HG03025 (cell line): ENCODE results near the gene EEF2K.
"Not testable (repeated sequence)": the region's sequence is repeated elsewhere in the genome, so short reads cannot be mapped to it uniquely, and the experiment has no call there.

Experiments used
- ATAC-seq: cut with Tn5 transposase; IDR thresholded peaks from one replicate; pipeline ENCODE4 v1.9.1; 2021; ENCODE audit warnings: mild to moderate bottlenecking, moderate library complexity; ENCODE audit not compliant: unreplicated experiment, low FRiP score

Gene EEF2K

DNA sequence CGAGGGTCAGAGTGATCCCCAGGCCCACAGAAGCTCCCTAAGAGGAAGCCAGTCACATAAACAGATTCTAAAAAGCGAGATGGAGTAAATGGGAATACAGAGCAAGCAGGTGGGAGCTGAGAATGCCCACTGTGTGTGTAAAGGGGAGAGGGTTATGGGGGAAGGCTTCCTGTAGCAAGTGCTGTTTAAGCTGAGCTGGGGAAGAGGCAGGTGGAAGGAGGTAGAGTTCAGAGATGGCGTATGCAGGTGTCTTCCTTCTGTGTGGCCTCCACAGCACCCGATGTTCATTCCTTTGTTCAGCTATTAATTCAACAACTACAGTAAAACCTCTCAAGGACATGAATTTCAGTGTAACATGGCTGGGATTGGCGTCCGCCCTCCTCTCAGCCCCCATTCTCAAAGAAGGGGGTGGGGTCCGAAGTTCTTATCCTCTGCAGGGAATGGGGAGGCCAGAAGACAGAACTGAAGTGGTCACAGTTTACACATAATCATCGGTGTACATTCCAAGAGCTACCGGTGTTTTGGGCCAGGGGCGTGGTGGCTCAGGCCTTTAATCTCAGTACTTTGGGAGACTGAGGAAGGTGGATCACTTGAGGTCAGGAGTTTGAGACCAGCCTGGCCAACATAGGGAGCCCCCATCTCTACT is 1.8 kb downstream of the EEF2K start:
- no peak for ATAC-seq

DNA sequence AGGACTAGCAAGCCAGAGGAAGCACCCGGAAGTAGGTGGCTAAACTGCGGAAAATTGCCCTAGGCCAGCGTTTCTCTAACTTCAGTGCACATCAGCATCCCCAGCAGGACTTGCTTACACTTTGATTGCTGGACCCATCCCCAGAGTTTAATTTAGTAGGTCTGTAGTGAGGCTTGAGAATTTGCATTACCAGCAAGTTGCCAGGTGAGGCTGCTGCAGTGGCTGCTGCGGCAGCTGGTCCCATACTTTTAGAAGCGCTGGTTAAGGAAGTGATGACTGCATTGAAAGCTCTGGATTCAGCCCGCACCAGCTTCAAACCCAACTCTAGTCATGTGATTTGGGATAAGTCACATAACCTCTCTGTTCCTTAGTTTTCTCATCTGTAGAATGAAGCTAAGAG is 4.2 kb downstream of the EEF2K start:
- ATAC-seq, result no peak

DNA sequence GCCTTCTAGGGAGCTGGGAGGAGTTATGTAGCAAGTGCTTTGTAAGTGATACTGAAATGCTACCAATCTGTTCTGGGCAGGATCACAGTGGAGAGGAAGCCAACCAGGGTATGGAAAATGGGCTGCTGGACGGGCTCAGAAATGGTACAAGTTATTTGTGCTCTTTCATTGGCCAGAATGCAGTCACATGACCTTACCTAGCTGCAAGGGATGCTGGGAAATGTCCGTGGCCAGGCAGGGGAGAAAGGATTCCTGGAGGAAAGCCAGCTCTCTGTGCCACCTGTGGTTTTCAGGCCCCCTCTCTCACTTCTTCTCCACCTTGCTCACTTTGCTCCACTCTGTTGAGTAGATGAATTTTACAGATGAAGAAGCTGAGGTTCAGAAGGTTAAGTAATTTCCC is 4.8 kb downstream of the EEF2K start:
- ATAC-seq, result no peak

DNA sequence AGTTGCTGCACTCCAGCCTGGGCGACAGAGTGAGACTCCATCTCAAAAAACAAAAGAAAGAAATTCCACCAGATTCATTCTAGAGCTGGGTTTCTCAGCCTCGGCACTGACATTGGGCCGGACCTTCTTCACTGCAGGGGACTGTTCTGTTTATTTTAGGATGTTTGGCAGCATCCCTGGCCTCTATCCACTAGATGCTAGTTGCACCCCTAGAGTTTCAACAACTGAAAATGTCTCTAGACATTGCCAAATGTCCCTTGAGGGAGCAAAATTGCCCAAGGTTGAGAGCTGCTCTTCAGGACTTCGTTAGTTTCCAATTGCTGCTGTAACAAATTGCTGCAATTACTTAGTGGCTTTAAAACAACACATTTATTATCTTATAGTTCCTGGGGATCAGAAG is 7.2 kb downstream of the EEF2K start:
- no peak for ATAC-seq

DNA sequence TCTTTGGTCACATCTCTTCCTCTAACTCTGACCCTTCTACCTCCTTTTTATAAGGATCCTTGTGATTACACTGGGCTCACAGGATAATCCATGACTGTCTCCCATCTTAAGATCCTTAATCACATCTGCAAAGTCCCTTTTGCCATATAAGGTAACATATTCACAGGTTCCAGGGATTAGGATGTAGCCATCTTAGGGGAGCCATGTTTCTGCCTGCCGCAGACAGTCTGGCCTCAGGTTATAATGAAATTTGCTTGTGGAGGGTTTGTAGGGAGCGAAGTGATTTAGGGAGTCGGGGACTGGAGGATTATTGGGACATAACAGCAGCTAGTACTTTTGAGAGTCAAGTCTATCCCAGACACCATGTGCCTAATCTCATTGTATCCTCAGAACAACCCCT is 7.7 kb downstream of the EEF2K start:
- ATAC-seq, result no peak

DNA sequence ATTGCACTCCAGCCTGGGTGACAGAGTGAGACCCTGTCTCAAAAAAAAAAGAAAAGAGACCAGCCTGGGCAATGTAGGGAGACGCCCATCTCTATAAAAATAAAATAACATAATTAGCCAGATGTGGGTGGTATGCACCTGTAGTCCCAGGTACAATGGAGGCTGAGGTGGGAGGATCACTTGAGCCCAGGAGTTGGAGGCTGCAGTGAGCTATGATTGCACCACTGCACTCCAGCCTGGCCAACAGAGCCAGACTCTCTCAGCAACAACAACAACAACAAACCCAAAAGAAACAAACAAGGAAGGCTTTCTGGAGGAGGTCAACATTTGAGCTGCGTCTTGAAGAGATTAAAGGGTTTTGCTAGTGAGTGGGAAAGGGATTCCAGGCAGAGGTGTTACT is 8.3 kb downstream of the EEF2K start:
- no peak for ATAC-seq

DNA sequence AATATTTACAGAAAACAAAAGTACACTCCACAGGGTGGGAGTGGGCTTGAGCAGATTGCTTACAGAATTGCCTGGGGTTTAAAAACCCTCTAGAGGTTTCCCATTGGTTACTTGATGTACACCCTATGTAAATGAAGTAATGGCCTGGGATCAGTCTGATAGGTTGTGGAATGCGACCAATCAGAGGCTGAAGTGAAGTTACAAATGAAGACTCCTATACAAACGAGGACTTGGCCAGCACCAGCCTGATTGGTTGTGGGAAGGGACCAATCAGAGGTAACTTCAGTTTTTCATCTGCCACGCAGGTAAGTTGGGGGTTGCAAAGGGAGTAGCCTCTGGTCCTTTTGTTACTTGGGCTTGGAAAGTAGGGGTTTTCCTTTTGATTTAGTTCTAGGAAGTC is 8.8 kb downstream of the EEF2K start:
- no peak for ATAC-seq

DNA sequence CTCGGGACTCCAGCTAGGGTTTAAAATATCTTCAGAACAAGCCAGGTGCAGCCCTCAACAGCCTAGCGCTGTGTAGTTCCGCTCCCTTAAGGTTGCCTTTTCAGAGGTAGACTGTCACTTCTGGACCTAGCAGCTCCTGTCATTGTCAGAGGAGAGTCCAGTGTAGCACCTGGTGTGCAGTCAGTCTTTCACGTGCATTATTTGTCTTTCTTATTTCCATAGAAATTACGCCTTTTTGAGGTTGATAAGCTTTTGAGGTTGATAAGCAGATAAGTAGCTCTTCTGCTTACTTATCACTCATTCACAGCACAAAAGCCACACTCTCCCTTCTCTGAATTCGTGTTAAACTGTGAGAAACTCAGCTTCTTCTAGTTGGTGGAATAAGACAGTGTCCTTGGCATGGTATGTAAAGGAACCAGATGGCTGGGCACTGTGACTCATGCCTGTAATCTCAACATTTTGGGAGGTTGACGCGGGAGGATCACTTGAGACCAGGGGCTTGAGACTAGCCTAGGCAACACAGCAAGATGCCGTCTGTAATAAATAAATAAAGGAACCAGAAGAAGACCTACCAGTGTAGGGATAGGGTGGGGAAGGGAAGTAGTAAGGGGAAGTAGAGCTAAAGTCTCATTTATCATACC is 10.2 kb downstream of the EEF2K start:
- no peak for ATAC-seq

DNA sequence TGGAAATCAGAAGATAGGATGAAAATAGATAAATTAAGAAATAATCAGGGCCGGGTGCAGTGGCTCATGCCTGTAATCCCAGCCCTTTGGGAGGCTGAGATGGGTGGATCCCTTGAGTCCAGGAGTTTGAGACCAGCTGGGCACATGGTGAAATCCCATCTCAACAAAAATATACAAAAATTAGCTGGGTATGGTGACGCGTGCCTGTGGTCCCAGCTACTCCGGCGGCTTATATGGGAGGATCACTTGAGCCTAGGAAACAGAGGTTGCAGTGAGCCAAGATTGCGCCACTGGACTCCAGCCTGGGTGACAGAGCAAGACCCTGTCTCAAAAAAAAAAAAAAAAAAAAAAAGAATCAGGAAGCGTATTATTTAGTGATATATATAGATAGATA is 10.8 kb downstream of the EEF2K start:
- not testable (repeated sequence) for ATAC-seq

DNA sequence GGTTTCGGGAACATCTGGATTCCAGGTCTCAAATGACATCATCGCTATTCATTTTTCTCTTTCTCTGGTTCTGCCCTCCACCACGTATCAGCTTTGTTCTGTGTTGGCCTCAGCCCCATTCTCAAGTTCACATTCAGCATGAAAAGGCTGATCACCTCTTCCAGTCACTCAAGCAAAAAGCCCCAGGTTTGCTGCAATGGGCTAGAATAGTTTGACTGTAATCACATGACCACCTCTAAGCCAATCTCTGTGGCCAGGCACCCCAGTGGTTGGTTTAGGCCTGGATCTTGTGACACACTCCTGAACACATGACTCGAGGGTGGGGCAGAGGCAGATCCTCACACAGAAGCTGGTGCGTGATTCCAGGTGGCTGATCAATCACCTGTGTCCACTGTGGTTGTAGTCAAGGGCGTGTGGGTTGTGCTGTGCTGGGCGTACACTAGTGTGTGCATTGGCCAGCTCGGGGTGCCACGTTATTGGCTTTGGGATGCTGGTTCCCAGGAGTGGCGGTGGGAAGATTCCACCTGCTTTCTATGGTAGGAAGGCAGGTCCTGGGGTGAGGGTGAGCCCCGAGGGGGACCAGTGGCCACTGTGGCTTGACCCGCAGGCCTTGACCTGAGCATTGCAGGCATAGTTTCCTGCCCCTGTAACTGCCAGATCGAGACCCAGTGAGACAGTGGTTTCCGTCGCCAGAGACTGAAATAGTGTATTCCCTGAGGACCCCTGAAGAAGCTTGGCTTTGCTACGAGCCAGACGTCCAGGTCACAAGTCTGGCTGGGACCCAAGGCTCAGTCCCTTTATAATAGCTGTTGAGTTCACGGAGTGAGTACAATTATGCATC is 12.0 kb downstream of the EEF2K start:
- ATAC-seq, result no peak

DNA sequence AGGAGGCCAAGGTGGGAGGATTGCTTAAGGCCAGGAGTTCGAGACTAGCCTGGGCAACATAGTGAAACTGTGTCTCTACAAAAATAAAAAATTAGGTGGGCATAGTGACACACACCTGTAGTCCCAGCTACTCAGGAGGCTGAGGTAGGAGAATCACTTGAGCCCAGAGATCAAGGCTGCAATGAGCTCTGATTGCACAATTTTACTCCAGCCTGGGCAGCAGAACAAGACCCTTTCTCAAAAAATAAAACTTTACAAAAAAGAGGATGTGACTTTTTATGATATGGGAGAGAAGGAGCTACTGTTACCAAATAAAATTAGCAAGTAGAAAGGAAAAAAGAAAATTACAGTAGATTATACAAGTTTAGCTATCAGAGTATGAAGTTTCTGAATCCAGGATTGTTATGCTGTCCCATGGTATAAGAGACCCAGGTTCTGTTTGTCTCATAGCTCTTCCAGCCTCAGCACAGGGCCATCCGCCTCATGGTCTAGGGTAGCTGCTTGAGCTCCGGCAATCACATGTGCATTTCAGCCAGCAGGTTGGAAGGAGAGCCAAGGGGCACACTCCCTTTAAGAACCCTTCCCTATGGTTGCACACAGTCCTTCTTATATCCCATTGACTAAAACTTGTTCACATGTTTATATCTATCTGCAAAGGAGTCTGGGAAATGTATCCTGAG is 13.5 kb downstream of the EEF2K start:
- no peak for ATAC-seq

DNA sequence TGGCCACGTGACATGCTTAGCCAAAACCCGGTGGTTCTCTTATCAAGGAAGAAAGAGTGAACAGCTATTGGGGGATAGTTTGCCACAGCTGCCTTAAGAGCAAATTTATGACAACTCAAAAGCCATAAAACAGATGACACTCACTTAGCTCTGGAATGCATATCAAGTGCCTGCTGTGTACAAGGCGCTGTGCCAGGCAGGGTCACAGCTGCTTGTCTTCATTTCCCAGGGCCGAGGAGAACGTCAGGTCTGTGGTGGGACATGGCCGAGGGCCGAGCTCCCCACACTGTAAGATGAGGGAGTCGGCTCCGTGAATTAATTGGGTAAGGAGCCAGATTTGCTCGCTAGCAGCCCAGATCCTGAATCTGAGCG is 14.0 kb downstream of the EEF2K start:
- ATAC-seq, result no peak

DNA sequence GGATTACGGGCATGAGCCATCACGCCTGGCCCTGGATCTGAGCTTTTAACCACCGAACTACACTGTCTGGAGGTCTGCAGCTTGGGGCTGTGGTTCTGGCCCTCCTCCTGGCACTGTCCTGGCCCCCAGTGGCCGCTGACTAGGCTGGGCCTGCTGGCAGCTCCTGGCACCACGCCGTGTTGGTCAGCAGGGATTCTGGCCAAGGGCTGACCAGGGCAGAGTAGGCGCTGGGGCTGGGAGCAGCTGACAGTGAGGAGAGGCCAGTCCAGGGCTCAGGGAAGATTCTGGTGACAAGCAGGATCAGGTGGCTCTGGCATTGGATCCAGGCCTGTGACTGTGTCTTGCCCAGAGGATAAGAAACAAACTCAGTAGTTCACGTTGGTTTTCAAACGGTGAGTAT is 14.6 kb downstream of the EEF2K start:
- ATAC-seq, result no peak

DNA sequence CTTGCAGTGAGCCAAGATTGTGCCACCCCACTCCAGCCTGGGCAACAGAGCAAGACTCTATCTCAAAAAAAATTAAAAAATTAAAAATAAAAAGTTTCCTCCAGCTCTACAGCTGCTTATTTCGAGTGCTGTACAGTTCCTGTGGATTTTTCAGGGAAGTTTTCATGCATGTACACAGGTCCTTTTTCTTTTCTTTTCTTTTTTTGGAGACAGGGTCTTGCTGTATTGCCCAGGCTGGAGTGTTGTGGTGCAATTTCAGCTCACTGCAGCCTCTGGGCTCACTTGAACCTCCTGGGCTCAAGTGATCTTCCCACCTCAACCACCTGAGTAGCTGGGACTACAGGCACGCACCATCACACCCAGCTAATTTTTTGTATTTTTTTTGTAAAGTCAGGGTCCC is 15.9 kb downstream of the EEF2K start:
- no peak for ATAC-seq

DNA sequence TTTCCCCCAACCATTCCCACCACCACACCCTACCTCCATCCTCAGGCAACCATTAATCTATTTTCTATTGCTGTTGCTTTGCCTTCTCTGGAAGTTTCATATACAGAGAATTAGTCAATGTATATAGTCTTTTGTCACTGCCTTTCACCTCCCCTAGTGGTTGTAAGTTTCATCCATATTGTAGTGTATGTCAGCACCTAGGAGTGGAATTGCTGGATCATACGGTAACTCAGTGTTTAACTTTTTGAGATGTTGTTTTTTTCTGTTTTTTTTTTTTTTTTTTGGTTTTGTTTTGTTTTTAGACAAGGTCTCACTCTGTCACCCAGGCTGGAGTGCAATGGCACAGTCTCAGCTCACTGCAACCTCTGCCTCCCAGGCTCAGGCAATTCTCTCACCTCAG is 16.9 kb downstream of the EEF2K start:
- no peak for ATAC-seq

DNA sequence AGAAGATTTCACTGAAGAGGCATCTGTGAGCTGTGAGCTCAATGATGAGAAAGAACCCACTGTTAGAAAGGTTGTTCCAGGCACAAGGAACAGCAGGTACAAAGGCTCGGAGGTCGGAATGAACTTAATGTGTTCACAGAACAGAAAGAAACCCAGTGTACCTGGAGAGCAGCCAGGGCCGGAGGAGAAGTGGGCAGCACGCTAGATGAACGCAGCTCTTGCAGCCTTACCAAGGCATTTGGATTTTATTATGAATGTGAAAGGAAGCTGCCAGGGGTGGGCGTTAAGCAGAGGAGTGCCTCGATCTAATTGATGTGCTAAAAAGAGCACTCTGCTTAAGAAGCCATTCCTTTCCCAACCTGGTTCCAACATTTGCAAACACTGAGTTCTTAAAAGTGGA is 19.0 kb downstream of the EEF2K start:
- no peak for ATAC-seq

DNA sequence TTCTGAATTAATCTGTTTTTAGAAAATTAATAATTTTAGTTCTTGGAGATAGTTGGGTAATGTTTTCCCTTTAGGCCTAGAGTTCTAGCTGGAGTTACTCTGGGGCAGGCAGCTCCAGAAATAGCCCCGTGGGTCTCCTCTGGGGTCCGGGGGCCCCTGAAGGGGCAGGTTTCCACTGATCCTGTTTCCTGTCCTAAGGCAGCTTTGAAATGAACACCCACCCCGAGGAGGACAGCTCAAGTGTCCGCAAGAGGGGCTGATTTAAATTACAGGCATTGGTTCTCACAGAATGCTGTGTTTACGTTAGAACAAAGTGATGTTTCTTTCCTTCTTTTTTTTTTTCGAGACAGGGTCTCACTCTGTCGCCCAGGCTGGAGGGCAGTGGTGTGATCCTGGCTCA is 23.8 kb downstream of the EEF2K start:
- no peak for ATAC-seq

DNA sequence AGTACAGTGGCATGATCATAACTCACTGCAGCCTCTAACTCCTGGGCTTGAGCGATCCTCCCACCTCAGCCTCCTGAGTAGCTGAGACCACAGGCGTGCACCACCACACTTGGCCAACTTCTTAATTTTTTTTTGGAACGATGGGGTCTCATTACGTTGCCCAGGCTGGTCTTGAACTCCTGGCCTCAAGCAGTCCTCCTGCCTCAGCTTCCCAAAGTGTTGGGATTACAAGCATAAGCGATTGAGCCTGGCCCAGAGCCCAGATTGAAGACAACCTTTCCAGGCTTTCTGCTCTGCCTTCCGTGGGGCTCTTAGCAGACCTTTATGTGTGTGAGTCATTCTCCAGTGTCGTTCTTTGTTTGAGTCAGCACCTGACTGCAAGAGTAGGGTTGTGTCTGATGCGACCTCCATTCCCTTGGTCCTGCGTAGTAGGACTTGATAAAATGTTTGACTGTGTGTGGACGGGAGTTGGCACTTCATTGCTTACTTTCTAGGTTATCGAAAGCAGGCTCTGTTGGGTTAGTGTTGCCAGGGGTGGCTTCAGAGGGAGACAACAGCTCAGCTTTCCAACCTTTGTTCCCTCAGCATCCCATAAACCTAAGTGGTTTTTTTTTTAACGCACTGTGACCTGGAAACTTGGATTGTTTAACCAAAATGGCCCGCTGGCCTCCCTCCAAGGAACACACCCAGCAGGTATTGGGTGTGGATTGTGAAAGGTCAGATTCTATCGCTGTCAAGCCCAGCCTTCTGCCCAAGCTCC is 26.4 kb downstream of the EEF2K start:
- no peak for ATAC-seq

DNA sequence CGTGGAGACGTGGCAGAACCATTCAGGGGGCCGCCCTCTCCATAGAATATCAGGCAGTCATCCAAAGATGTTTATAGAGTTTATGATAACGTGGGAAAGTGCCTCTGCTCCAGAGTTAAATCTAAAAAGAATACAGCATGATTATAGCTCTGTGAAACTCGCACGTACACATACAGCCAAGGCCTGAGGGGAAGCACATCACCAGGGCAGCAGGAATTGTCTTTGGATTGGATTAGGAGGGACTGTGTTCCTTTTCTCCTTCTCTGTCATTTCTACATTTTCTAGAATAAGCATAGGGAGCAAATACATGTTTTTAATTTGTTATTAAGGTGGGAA is 26.9 kb downstream of the EEF2K start:
- ATAC-seq, result no peak

DNA sequence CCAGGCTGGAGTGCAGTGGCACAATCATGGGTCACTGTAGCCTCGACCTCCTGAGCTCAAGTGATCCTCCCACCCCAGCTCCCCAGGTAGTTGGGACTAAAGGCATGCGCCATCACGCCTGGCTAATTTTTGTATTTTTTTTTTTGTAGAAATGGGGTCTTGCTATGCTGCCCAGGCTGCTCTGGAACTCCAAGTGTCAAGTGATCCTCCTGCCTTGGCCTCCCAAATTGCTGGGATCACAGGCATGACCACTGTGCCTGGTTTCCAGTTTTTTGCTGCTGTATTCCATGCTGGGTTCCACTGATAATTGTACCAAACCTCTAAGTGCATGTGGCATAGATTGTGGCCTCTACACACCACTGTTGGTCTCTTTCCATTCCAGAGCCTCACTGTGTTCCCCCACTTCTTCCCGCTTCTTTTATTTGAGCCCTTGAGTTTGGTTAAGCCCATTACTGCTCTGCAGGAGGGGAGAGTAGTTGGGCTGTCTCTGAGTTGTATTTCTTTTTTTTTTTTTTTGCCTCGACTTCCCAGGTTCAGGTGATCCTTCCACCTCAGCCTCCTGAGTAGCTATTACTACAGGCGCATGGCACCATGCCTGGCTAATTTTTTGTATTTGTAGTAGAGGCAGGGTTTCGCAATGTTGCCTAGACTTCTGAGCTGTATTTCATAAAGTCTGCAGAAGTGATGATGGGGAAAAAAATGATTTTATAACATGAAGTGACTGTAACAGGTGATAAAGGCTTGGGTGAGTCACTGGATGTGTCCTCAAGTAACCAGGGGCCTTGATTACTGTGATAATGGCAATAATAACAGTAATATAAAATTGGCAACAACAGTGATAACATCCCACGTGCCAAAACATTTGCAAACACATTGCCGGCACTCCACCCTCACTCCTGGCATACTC is 30.0 kb downstream of the EEF2K start:
- ATAC-seq, result no peak
